ENCODE results near the gene NR1H2.

GRCh38 chr19:50349277-50350057 is 26.8 kb upstream of the NR1H2 start:
- TF ChIP-seq CTCF (IDR thresholded peaks at IDR 0.05) (no peak), POLR2A (IDR thresholded peaks at IDR 0.05) (no peak)
